ENCODE data around the gene NCBP2L. TPM values are rescaled to one million over a fixed set of nuclear protein-coding genes. Genes with fewer than 3 reads are reported as not detected.

NCBP2L gene
- polyA plus RNA-seq, 1 experiment, result not detected

- Histone ChIP-seq H3K27me3 (ENCODE audit: control insufficient read depth, insufficient read depth, low read length) (no peaks in the 10 kb centered on the region; the same call in 1 of the 2 replicates), H3K4me3 (ENCODE audit: low read depth, low read length) (no peak overlapping the region), H3K36me3 (ENCODE audit: control insufficient read depth, insufficient read depth, low read length) (no peaks in the 10 kb centered on the region)
- DNase-seq (ENCODE audit: low read depth), result no peak
- TF ChIP-seq CTCF (IDR thresholded peaks at IDR 0.05; ENCODE audit: insufficient read depth, low read depth, low read length), result no peak
- ChIA-PET CTCF (interaction anchor here (0.9 kb wide), 1 partner anchor 10 kb away, joined by 3 read pairs; the partner anchor contains the start of gene NCBP2L), POLR2A (no interaction called here)
Measured at GRCh38 chrX:107766470-107767150, 10.9 kb upstream of the NCBP2L start.

- Histone ChIP-seq H3K4me3 (ENCODE audit: low read depth, low read length) (no peak overlapping the region), H3K27me3 (ENCODE audit: control insufficient read depth, insufficient read depth, low read length) (no peaks in the 10 kb centered on the region; the same call in 1 of the 2 replicates), H3K36me3 (ENCODE audit: control insufficient read depth, insufficient read depth, low read length) (no peaks in the 10 kb centered on the region)
- ChIA-PET POLR2A (no interaction called here), CTCF (interaction anchor here (1.1 kb wide), 1 partner anchor 9 kb away, joined by 3 read pairs; no protein-coding TSS in a partner anchor)
- DNase-seq (ENCODE audit: low read depth), result no peak
- TF ChIP-seq CTCF (IDR thresholded peaks at IDR 0.05; ENCODE audit: insufficient read depth, low read depth, low read length), result no peak
Measured at GRCh38 chrX:107768051-107768450, 9.5 kb upstream of the NCBP2L start.

GRCh38 chrX:107769581-107770317 is 7.8 kb upstream of the NCBP2L start:
- ChIA-PET POLR2A (no interaction called here), CTCF (no interaction called here)
- Histone ChIP-seq H3K36me3 (ENCODE audit: control insufficient read depth, insufficient read depth, low read length) (no peaks in the 10 kb centered on the region), H3K27me3 (ENCODE audit: control insufficient read depth, insufficient read depth, low read length) (peaks cover 2% of the 10 kb centered on the region), H3K4me3 (ENCODE audit: low read depth, low read length) (no peak overlapping the region)
- no peak for TF ChIP-seq CTCF (IDR thresholded peaks at IDR 0.05; ENCODE audit: insufficient read depth, low read depth, low read length)
- DNase-seq (ENCODE audit: low read depth), result no peak

- Histone ChIP-seq H3K27me3 (ENCODE audit: control insufficient read depth, insufficient read depth, low read length) (peaks cover 4% of the 10 kb centered on the region; the same call in 1 of the 2 replicates), H3K36me3 (ENCODE audit: control insufficient read depth, insufficient read depth, low read length) (no peaks in the 10 kb centered on the region), H3K4me3 (ENCODE audit: low read depth, low read length) (no peak overlapping the region)
- ChIA-PET CTCF (no interaction called here), POLR2A (no interaction called here)
- TF ChIP-seq CTCF (IDR thresholded peaks at IDR 0.05; ENCODE audit: insufficient read depth, low read depth, low read length), result no peak
- no peak for DNase-seq (ENCODE audit: low read depth)
Measured at GRCh38 chrX:107773206-107773605, 4.3 kb upstream of the NCBP2L start.

- TF ChIP-seq CTCF (IDR thresholded peaks at IDR 0.05; ENCODE audit: insufficient read depth, low read depth, low read length), result no peak
- no peaks in the 10 kb centered on the region for H3K36me3 ChIP-seq (ENCODE audit: control insufficient read depth, insufficient read depth, low read length)
- ChIA-PET POLR2A (no interaction called here), CTCF (interaction anchor here (5.3 kb wide), 1 partner anchor 115 kb away, joined by 56 read pairs; no protein-coding TSS in a partner anchor)
- H3K27me3 ChIP-seq (ENCODE audit: control insufficient read depth, insufficient read depth, low read length), result peaks cover 4% of the 10 kb centered on the region; the same call in 1 of the 2 replicates
- H3K4me3 ChIP-seq (ENCODE audit: low read depth, low read length), result no peak overlapping the region
- no peak for DNase-seq (ENCODE audit: low read depth)
Measured at GRCh38 chrX:107773906-107774435, 3.6 kb upstream of the NCBP2L start.

Data from BJ (cell line).